ENCODE results near the gene PSENEN. TPM values are rescaled to one million over a fixed set of nuclear protein-coding genes. Genes with fewer than 3 reads are reported as not detected.

PSENEN gene
- total RNA-seq, 1 donor from 2014 or later = 59.7 TPM

DNA sequence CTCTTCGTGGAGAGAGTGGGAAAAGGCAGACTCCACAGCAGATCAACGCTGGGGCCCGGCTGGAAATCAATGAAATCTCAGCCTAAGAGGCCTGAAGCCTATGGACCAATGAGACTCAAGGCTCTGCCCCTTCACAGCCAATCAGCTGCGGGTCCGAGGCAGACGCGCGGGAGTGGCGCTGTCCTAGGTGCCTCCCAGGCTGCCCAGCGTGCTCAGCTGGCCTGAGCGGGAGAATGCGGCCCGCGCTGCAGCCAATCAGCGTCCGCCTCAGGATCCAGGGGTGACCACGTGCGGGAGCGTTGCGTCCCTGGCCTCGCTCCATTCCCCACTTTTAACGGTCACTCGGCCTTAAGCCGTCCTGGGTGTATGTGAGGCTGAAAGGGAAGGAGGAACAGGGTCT, 41.2 kb upstream of the PSENEN start, which contains the start of gene ZBTB32:
TSS of gene ZBTB32 (plus strand) at position 341 of the 400 bp plus-strand sequence. CDS start 10,069 bp downstream, outside the sequence.
- H3K27me3 ChIP-seq (ENCODE audit: control insufficient read depth, insufficient read depth, low read length) = peaks cover 4% of the 10 kb centered on the region

DNA sequence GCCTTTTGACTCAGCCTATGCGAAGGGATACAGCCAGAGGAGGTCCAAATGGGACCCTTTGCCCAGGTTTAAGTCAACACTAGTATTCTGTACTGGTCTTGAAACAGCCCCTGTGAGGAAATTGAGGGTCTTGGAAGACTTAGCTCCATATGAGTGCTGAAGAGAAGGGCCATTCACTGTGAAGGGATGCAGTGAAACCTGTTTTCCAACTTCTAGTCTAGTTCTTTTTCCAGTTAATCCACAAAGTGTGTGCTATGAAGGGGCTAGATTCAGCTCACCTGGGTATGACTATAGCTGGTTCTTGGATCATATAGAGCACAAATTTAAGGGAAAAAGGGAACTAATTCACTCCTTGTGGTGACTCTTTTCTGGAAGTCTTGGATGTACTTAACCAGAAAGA, 37.1 kb upstream of the PSENEN start:
- H3K4me3 ChIP-seq (ENCODE audit: low read depth, low read length) = no peak overlapping the region
- DNase-seq (ENCODE audit: low read depth) = no peak
- peaks cover 4% of the 10 kb centered on the region for H3K27me3 ChIP-seq (ENCODE audit: control insufficient read depth, insufficient read depth, low read length)
- no peaks in the 10 kb centered on the region for H3K36me3 ChIP-seq (ENCODE audit: control insufficient read depth, insufficient read depth, low read length)
- TF ChIP-seq, protein P1, sequence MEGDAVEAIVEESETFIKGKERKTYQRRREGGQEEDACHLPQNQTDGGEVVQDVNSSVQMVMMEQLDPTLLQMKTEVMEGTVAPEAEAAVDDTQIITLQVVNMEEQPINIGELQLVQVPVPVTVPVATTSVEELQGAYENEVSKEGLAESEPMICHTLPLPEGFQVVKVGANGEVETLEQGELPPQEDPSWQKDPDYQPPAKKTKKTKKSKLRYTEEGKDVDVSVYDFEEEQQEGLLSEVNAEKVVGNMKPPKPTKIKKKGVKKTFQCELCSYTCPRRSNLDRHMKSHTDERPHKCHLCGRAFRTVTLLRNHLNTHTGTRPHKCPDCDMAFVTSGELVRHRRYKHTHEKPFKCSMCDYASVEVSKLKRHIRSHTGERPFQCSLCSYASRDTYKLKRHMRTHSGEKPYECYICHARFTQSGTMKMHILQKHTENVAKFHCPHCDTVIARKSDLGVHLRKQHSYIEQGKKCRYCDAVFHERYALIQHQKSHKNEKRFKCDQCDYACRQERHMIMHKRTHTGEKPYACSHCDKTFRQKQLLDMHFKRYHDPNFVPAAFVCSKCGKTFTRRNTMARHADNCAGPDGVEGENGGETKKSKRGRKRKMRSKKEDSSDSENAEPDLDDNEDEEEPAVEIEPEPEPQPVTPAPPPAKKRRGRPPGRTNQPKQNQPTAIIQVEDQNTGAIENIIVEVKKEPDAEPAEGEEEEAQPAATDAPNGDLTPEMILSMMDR (IDR thresholded peaks at IDR 0.05; ENCODE audit: insufficient read depth, low read length, poor library complexity, severe bottlenecking) = no peak

More for the DNA sequence above, 41.2 kb upstream of the PSENEN start, which contains the start of gene ZBTB32:
- DNase-seq (ENCODE audit: low read depth) = no peak
- H3K36me3 ChIP-seq (ENCODE audit: control insufficient read depth, insufficient read depth, low read length) = no peaks in the 10 kb centered on the region
- no peak within 1 kb of the TSS for H3K4me3 ChIP-seq (ENCODE audit: low read depth, low read length)
- TF ChIP-seq, protein P1 (IDR thresholded peaks at IDR 0.05; ENCODE audit: insufficient read depth, low read length, poor library complexity, severe bottlenecking) = no peak

DNA sequence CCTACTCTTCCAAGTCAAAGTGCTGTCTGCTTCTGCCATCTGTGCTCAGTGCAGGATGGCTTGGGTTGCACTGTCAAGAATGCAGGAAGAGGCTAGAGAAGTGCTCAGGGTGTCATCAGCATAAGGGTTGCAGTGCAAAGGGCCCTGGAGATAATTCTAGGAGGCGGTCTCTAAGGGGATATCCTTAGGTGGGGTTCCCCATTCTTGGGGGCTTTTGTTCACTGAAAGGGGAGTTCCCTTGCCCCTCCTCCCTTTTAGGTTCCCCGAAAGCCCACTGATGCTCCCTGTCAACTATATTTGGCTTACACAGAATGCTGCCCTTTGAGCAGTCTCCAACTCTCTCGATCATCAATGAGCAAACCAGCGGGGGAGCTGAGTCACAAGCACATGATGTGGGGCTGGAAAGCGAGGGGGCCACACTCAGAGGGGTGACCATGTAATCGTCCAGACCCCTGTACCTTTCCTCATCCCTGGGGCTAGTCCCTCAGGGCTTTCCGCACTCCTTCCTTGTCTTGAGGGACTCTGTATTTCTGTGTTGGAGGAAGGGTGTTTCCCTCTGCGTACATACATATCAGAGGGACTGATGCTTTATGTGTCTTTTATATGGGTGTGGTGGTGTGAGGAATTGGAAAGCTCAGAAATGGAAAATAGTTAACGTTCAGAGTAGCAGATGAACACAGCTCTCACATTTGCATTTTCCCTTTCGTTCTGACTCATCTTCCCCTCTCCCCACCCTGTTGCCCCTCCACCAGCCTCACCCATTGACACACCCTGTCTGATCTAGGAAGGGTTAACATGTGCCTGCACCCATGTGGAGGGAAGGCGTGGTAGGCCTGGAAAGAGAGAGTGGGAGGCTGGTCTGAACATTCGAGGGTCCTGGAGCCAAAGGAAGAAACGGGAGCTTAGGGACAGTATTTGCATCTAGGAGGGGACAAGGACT, 34.4 kb upstream of the PSENEN start:
- Histone ChIP-seq H3K27me3 (ENCODE audit: control insufficient read depth, insufficient read depth, low read length) (no peaks in the 10 kb centered on the region), H3K4me3 (ENCODE audit: low read depth, low read length) (no peak overlapping the region), H3K36me3 (ENCODE audit: control insufficient read depth, insufficient read depth, low read length) (no peaks in the 10 kb centered on the region)
- DNase-seq (ENCODE audit: low read depth) = no peak
- TF ChIP-seq, protein P1 (IDR thresholded peaks at IDR 0.05; ENCODE audit: insufficient read depth, low read length, poor library complexity, severe bottlenecking) = no peak

DNA sequence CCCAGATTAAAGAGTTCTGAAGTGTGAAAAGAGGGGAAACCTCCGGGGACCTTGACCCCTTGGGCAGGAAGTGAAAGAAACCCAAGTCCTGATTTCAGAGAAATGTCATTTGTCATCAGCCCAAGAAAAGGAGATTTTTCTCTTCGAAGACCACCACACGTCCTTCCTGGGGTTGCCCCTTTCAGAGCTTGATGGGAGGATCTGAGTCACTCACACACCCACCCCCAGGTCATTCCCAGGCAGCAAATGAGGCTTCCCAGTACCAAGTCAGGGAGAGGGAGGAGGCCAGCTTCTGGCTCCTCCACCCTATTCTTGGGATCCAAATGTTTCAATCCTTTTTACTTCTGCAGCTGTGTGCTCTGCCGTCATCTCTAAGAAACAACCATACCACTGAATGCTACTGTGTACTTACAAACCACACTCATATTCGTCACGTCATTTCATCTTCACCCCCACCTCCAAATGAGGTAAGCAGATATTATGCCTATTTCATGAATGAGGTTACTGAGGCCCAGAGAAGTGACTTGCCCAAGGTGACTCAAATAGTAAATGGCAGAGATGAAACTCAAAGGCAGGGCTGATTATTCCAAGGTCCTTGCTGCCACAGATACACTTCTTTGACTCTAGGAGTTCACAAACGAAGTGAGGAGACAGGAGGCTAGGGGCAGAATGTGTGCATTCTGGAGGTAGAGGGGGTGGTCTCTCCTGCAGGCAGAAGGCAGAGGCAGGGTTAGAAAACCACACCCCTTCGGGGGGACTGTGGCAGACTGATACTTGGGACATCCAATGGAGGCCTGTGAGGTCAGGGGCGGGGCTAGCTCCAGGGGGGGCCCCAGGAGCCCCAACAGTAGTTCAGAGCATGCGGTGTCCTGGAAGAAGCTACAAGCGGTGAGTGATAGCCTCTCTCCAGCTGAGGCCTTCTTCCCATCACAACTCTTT, 32.6 kb upstream of the PSENEN start:
- Histone ChIP-seq H3K4me3 (ENCODE audit: low read depth, low read length) (no peak overlapping the region), H3K36me3 (ENCODE audit: control insufficient read depth, insufficient read depth, low read length) (no peaks in the 10 kb centered on the region), H3K27me3 (ENCODE audit: control insufficient read depth, insufficient read depth, low read length) (no peaks in the 10 kb centered on the region)
- DNase-seq (ENCODE audit: low read depth) = no peak
- TF ChIP-seq, protein P1 (IDR thresholded peaks at IDR 0.05; ENCODE audit: insufficient read depth, low read length, poor library complexity, severe bottlenecking) = no peak

DNA sequence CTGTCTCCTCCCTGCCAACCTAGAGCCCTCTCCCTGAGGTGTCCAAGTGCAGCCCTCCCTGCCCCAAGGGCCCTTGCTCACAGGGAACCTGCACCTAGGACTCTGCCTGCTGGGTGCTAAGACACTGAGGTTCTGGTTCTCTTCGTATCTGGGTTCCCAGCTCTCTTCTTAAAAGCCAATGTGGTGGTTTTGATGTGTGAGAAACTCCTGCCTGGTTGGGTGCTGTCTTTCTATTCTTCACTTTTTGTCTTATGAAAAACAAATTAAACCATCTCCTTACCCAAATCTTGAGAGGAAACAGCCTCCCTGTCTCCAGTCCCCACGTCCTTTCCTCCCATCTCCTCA, 32.0 kb upstream of the PSENEN start:
- Histone ChIP-seq H3K36me3 (ENCODE audit: control insufficient read depth, insufficient read depth, low read length) (no peaks in the 10 kb centered on the region), H3K4me3 (ENCODE audit: low read depth, low read length) (no peak overlapping the region), H3K27me3 (ENCODE audit: control insufficient read depth, insufficient read depth, low read length) (no peaks in the 10 kb centered on the region)
- TF ChIP-seq, protein P1 (IDR thresholded peaks at IDR 0.05; ENCODE audit: insufficient read depth, low read length, poor library complexity, severe bottlenecking) = no peak
- DNase-seq (ENCODE audit: low read depth) = no peak
